GM21529 (cell line): ENCODE data around the gene KCNQ1.

Source experiments
- ATAC-seq: cut with Tn5 transposase; IDR thresholded peaks from one replicate; pipeline ENCODE4 v1.9.1; 2021; ENCODE audit not compliant: unreplicated experiment

The KCNQ1 gene

GRCh38 chr11:2846056-2846455, 401.2 kb downstream of the KCNQ1 start:
- ATAC-seq, result no peak

DNA sequence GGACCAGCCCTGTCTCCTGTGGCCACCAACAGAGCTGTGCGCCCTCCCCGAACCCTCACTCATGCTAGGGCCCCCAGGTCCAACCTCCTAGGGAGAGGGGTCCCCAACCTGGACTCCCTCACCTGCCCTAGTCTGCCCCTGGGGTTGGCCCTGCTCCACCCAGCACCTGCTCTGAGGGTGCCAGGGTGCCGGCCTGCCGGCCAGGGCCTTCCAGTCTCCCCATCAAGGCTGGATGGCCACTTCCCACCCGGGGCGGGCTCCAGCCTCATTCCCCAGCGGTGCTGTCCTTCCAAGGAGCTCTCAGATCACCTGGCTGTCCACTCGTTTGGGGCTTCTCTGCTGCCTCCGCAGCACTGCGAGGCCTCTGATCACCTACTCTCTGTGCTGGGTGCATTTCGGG, 401.7 kb downstream of the KCNQ1 start:
- no peak for ATAC-seq

DNA sequence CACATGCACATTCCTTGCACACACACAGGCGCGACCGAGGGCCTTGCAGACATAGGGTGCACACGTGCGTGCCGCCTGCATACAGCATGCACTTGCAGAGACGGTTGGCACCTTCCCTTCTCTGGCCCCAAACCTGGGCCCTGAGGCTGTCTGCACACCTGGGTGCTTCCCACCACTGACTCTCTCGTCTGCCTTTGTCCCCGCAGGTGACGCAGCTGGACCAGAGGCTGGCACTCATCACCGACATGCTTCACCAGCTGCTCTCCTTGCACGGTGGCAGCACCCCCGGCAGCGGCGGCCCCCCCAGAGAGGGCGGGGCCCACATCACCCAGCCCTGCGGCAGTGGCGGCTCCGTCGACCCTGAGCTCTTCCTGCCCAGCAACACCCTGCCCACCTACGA, 402.8 kb downstream of the KCNQ1 start:
- no peak for ATAC-seq

DNA sequence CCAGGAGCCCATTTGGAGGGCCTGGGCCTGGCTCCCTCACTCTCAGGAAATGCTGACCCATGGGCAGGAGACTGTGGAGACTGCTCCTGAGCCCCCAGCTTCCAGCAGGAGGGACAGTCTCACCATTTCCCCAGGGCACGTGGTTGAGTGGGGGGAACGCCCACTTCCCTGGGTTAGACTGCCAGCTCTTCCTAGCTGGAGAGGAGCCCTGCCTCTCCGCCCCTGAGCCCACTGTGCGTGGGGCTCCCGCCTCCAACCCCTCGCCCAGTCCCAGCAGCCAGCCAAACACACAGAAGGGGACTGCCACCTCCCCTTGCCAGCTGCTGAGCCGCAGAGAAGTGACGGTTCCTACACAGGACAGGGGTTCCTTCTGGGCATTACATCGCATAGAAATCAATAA, 403.7 kb downstream of the KCNQ1 start:
- ATAC-seq, result no peak

DNA sequence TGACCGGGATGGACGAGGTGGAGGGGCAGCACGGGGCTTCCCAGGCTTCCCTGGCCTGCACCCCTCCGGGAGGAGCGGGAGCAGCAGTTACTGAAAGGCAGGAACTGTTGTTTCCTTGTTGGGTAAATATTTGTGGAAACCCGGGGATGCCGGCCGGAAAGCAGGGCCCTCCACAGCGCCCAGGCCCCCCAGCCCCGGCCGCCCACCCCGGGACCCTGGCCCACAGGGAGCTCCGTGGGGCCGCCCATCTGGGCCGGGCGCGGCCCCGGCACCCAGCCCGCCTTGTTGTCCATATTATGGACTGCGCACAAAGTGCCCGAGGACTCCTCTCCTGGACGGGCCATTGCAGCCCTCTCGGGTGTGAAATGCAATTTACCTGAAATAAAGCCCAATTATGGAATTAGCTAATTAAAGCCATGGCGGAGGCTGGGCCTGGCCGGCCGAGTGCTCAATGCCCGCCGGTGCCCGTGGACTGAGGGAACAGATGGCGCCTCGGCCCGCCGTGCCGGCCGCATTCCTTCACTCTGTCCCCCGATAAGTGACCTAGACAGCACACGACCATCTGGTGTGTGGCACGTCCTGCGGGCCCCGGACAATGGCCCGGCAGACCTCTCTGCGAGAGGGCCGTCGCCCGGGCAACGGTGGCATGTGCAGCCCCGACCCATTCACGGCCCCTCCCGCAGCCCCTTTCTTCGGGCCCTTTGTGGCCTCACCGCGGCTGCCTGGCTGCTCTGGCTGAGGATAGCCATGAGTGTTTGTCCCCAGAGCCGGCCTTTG, 405.4 kb downstream of the KCNQ1 start:
- no peak for ATAC-seq

DNA sequence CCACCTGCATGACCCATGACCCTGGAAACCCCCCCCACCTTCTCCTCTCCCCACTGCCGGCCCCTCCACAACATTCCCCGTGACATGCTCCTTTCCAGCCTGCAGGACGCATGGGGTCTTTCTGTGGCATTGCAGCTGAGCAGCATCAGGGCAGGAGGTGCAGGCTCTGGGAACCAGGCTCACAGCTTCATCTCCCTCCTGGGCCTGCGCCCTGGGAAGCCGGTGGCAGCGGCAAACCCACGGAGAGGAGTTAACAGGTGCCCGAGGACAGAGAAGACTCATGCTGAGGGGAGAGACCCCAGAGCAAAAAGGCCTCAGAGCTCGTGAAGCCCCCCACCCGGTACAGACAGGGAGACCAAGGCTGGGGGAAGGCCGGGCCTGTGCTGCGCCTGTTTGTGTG, 408.6 kb downstream of the KCNQ1 start:
- ATAC-seq, result no peak

GRCh38 chr11:2853997-2854560, 409.3 kb downstream of the KCNQ1 start:
- ATAC-seq, result no peak

DNA sequence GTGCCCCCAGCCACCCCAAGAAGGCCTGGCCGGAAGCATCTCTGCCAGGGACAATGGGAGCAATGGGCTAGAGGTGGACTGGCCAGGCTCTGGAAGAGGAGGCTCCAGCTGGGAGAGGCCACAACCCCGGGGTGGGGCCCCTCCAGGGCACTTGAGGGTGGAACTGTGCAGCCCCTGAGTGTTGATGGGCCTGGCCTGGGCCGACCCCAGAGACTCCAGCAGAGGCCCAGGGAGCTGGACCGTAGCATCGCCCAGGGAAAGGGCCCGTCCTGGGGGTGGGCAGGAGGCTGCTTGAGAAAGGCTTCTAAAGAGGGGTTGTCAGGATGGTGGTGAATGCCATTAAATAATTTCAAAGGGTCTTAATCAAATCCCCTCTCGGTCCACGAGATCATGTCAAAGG, 410.4 kb downstream of the KCNQ1 start:
- no peak for ATAC-seq

GRCh38 chr11:2857276-2857675, 412.5 kb downstream of the KCNQ1 start:
- no peak for ATAC-seq

- ATAC-seq, result no peak
Observed at GRCh38 chr11:2857918-2858317, 413.1 kb downstream of the KCNQ1 start.

GRCh38 chr11:2858995-2859698, 414.3 kb downstream of the KCNQ1 start:
- ATAC-seq, result no peak

- ATAC-seq, result no peak
Observed at GRCh38 chr11:2859699-2860037, 414.9 kb downstream of the KCNQ1 start.

DNA sequence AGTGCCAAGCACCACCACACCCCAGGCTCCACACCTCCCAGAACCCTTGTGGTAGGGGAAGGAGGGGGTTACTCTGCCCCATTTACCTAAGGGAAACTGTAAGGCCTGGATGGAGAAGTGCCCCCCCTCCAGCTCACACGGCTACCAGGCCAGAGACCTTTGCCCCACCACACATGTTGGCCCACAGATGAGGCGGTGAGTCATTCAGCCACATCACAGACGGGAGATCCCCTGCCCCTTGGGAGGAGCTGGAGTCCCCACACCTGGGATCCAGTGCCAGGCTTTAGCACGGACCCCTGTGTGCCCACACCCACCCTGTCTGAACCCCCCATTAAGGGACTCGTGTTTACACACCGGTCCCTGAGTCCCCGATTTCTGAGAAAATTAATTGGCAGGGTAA, 415.8 kb downstream of the KCNQ1 start:
- no peak for ATAC-seq

- ATAC-seq, result no peak
Observed at GRCh38 chr11:2862395-2863275, 417.8 kb downstream of the KCNQ1 start.

DNA sequence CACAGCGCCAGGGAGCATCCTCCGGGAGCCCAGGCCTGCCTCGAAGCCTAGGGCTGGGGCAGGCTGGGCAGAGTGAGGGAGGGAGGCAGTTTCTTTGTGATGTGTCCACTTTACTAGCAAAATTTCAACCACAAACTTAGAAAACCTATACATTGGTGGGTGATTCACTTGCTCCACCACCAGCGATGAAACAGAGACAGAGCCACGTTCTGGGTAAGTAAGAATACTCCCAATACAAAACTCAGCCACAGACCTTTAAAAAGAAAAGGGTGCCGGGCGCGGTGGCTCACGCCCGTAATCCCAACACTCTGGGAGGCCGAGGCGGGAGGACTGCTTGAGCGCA, 418.4 kb downstream of the KCNQ1 start:
- no peak for ATAC-seq

GRCh38 chr11:2864901-2865300, 420.1 kb downstream of the KCNQ1 start:
- no peak for ATAC-seq

DNA sequence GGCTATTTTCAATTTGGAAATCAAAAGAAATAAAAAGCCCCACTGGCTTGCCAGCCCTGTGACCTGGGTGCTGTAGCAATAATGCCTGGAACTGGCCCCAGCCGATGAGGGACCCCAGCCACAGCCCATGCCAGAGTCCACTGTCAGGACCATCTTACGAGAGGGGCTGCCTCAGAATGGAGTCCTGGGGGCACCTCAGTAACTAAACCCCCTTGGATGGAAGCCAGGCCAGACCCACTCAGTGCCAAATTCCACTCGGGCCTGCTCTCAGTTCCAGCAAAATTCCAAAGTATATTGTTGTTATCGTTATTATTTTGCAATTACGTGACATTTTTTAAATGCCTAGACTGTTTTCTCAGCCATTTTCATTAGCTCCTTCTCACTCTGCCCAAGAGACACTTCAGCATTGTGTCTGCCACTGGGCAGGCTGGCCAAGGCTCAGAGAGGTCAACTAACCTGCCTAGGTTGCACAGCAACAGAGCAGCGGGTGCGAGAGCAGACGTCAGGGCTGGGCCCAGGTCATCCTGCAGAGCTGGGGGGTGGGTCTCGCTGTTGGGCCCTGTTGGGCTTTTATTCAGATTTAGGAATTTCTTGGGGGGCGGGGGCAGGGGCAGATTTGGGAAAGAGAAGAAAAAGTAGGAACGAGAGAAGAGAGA, 421.2 kb downstream of the KCNQ1 start:
- no peak for ATAC-seq

- no peak for ATAC-seq
Observed at GRCh38 chr11:2867142-2867541, 422.3 kb downstream of the KCNQ1 start.

DNA sequence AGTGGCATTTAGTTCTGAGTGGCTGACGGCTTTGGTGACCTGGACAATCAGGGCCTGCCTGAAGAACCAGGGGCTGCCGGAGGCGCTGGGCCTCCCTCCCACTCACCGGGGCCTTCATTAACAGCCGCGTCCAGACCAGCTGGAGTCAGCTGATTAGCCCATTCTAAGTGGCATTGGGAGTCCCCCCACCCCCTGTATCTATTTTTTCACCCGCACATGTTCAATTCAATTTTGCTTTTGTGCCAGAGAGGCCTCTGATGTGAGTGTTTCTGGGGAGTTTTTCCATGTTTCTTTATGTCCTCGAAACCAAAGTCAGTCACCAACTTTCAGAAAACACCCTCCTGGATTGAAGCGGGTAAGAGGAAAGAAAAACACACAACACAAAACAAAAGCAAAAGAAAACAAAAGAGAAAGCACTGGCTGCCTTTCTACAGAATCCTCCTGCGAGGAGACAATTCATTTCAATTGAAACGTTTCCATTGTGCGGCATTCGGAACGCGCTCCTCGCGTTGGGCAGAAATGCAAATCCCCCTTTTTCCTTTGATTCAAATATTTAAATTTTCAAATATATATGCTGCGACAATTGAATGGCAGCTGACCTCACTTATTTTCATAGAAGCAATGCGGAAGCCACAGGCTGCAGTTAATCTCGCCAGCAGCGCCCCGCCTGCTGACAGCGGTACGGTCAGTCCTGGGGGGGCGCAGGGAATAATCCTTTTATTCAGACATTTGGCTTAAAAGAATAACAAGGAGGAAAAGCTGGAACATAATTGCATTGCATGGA, 423.1 kb downstream of the KCNQ1 start:
- no peak for ATAC-seq

DNA sequence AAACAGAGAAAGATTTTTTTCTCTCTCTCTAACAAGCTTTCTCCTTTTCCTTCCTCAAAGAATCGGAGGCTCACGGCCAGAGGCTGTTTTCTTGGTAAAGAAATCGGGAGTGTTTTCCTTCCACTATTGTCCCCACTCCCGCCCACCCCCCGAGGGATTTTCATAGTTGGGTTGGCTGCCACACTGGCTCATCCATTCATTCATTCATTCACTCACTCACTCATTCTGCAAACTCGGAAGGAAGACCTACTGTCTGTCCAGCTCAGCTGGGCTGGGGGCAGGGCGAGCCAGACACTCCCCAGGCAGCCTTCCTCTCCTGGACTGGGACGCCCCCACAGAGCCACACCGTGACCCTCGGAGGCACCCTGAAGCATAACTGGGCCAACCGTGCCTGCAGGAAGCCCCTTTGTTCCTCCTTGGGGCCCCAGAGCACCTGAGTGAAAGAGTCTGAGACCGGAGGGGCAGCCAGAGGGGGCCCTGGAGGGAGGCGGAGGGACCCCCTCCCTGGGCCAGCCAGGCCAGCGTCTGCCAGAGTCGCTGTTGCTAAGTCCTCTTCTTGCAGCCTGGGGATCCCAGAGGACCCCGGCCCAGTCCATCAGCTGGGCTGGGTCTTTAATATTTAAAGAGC, 423.8 kb downstream of the KCNQ1 start:
- no peak for ATAC-seq
